GM20431 (cell line): ENCODE measurements around the gene SV2B.

Source experiments
- in situ Hi-C: fragments of 300-500 bp; cut with MseI, MboI; formaldehyde crosslinking; loops from one replicate; pipeline ENCODE4 v1.15.0; 2020; ENCODE audit warnings: low sequenced_read_pairs; ENCODE audit not compliant: unreplicated experiment

The SV2B gene

GRCh38 chr15:91255670-91256192, 155.7 kb downstream of the SV2B start:
- in situ Hi-C loops: no loop called here

- in situ Hi-C loops: no loop called here
Observed at GRCh38 chr15:91257746-91258414, 157.8 kb downstream of the SV2B start.

GRCh38 chr15:91258415-91258759, 158.3 kb downstream of the SV2B start:
- in situ Hi-C loops: no loop called here

GRCh38 chr15:91259077-91259476, 159.0 kb downstream of the SV2B start:
- in situ Hi-C loops: no loop called here

DNA sequence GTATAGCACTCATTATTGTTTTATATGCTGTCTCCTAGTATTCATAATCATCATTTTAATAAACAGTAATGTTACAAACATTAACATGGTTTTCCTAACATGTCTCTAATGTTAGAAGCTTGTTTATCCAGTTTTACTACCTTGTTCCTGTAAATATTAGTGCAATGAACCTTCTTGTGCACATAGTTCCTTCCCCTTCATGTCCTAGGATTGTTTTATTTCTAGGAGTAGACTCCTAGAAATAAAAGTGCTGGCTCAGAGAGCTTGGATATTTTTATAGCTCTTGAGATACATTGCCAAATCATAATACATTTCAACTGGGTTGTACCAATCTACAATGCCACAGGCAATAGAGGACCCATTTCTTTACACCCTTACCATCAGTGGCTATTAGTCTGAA, 161.3 kb downstream of the SV2B start:
- in situ Hi-C loops: no loop called here

- in situ Hi-C loops: no loop called here
Observed at GRCh38 chr15:91263632-91264531, 163.8 kb downstream of the SV2B start.

GRCh38 chr15:91264651-91265351, 164.7 kb downstream of the SV2B start:
- in situ Hi-C loops: no loop called here

DNA sequence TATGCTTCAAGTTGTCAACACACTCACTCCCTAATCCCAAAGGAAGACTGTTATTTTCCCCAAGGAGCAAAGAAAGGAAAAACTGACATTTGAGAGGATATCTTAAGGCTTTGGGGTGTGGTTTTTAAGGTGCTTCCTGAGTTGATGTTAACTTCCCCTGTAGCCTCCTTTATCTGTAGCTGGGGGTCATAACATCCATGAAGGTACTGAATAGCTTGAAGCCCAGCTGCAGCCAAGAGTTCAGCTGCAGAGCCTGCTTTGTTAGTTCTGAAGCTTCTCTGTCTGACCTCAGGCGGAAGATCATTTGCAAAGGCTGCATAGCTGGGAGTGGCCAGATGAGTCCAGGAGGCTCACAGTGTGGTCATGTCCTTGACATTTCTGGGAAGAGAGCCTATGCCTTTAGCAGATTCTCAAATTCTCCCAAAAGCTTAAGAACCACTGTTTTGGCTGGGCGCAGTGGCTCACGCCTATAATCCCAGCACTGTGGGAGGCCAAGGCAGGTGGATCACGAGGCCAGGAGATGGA, 165.4 kb downstream of the SV2B start:
- in situ Hi-C loops: no loop called here

- in situ Hi-C loops: no loop called here
Observed at GRCh38 chr15:91268510-91268909, 168.5 kb downstream of the SV2B start.

GRCh38 chr15:91270747-91271146, 170.7 kb downstream of the SV2B start:
- in situ Hi-C loops: no loop called here

GRCh38 chr15:91271565-91272153, 171.6 kb downstream of the SV2B start:
- in situ Hi-C loops: no loop called here

DNA sequence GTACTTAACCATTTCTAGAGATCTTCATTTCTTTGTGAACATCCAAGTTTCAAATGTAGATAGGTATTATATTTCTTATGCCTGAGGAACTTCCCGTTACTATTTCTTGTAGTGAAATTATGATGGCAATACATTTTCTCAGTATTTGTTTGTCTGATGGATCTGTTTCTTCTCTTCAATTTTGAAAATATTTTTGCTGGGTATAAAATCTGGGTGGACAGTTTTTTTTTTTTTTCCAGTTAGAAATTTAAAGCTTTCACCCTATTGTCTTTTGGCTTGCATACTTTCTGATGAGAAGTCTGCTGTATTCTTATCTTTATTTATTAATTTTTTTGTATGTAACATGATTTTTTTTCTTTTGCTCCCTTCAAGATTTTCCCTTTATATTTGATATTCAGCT, 175.8 kb downstream of the SV2B start:
- in situ Hi-C loops: no loop called here

- in situ Hi-C loops: no loop called here
Observed at GRCh38 chr15:91278951-91279350, 178.9 kb downstream of the SV2B start.

GRCh38 chr15:91279486-91279885, 179.4 kb downstream of the SV2B start:
- in situ Hi-C loops: no loop called here

GRCh38 chr15:91281947-91282346, 181.9 kb downstream of the SV2B start:
- in situ Hi-C loops: no loop called here

DNA sequence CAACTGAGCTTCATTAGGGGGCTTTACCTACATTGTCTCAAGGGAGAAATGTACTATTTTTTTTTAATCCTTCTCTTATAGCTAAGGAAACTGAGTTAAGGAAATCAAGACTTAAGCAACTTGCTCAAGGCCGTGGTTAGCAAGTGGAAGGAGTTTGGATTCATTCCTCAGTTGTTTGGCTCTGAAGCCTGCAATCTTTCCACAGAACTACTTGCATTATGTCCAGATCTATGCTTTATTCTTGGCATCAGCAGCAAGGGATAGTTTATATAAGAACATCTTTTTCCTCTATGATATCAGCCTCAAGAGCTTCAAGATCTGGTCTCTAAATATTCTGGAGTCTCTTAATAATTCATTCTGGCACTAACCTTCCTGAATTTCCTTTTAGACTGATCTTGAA, 182.4 kb downstream of the SV2B start:
- in situ Hi-C loops: no loop called here

DNA sequence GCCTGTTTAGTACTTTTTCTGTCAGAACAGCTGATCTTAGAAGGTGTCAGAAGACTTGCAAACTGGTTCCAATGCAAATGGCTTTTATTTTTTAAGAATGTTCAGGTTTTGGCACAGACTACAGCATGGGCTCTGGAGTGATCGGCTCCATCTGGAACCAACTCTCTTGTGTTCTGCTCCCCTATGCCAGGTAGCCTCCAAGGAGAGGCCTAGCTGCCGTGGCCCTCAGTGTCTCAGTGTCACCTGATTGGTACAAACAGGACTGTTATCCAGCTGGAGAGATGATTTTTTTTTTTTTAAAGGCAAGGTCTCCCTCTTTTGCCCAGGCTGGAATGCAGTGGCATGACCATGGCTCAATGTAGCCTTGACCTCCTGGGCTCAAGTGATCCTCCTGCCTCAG, 183.1 kb downstream of the SV2B start:
- in situ Hi-C loops: no loop called here

DNA sequence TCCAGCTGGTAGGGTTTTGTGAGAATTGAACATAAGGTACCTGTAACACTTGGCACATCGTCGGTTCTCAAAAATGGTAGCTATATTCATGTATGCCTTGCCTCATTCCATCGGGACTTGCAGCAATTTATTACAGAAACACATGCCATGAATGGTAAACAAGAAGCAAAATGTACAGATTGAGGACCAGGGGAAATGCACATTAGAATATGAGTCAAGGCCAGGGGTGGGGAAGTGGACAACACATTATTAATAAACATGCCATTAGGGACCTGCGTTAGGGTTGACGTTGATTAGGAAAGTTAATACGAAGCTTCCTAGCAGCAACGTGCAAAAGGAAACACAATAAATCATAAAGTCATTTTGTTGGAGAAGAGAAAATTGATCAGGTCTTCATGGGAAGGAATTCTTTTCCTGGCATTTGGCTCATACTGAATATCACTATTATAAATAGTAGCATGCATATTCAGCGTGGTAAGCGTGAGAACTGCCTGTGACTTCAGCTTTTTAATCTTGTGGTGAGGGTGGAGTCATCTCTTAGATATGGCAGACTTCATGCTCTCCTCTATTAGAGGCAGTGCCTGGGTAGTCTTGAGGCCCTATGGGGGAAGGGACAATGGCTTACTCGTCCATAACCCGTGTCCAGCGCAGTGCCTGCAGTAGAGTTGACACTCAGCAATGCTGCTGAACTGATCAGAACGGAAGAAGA, 184.9 kb downstream of the SV2B start:
- in situ Hi-C loops: no loop called here

DNA sequence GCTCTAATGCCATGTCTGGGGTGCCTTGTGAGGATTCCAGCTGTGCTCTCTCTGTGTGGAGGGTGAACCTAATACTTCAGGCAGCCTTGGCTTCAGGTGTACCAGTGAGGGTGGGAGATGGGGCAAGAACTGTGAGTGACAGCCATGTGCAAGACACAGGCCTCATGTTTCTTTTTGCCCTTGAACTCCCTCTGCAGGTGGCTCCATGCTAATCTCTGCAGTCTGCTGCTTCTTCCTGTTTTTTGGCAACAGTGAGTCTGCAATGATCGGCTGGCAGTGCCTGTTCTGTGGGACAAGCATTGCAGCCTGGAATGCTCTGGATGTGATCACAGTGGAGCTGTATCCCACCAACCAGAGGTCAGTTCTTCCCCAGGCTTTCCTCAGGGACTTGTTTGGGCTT, 189.3 kb downstream of the SV2B start:
- in situ Hi-C loops: no loop called here

GRCh38 chr15:91290553-91290952, 190.5 kb downstream of the SV2B start:
- in situ Hi-C loops: loop anchor here (10.0 kb wide), 1 partner anchor 784 kb away; no protein-coding TSS in a partner anchor
